Amniotic epithelial cell (primary cell): Measurements from ENCODE around the gene NDUFS1.
"Not testable (repeated sequence)": the region's sequence is repeated elsewhere in the genome, so short reads cannot be mapped to it uniquely, and the experiment has no call there.

ENCODE experiments used
- DNase-seq: peaks from one replicate; pipeline ENCODE4 v3.0.0-alpha.2; 2010; ENCODE audit warnings: low read depth

NDUFS1 gene

GRCh38 chr2:206162401-206162800, 3.2 kb upstream of the NDUFS1 start:
- peak; percentile 76 for DNase-seq

- DNase-seq: no peak
Measured at GRCh38 chr2:206160807-206161179, 1.5 kb upstream of the NDUFS1 start.

GRCh38 chr2:206160125-206160806, 1.0 kb upstream of the NDUFS1 start:
- no peak for DNase-seq

- DNase-seq: peak; percentile 36
Measured at GRCh38 chr2:206158563-206159345, 490 bp downstream of the NDUFS1 start.

GRCh38 chr2:206157014-206157413, 2.2 kb downstream of the NDUFS1 start:
- peak; percentile 35 for DNase-seq

- no peak for DNase-seq
Measured at GRCh38 chr2:206154197-206154596, 5.0 kb downstream of the NDUFS1 start.

- no peak for DNase-seq
Measured at GRCh38 chr2:206150631-206151030, 8.6 kb downstream of the NDUFS1 start.

GRCh38 chr2:206150168-206150567, 9.1 kb downstream of the NDUFS1 start:
- DNase-seq: no peak

- no peak for DNase-seq
Measured at GRCh38 chr2:206149330-206149729, 9.9 kb downstream of the NDUFS1 start.

- DNase-seq: no peak
Measured at GRCh38 chr2:206145665-206146064, 13.6 kb downstream of the NDUFS1 start.

GRCh38 chr2:206144383-206144782, 14.9 kb downstream of the NDUFS1 start:
- DNase-seq: no peak

- no peak for DNase-seq
Measured at GRCh38 chr2:206143451-206143850, 15.8 kb downstream of the NDUFS1 start.

- DNase-seq: no peak
Measured at GRCh38 chr2:206127656-206128055, 31.6 kb downstream of the NDUFS1 start.

GRCh38 chr2:206125901-206126300, 33.3 kb downstream of the NDUFS1 start:
- no peak for DNase-seq

- DNase-seq: not testable (repeated sequence)
Measured at GRCh38 chr2:206122569-206122968, 36.7 kb downstream of the NDUFS1 start.

GRCh38 chr2:206116278-206116677, 43.0 kb downstream of the NDUFS1 start:
- no peak for DNase-seq

- DNase-seq: no peak
Measured at GRCh38 chr2:206115026-206115578, 44.1 kb downstream of the NDUFS1 start.

GRCh38 chr2:206112846-206113547, 46.2 kb downstream of the NDUFS1 start:
- peak; percentile 63 for DNase-seq

- DNase-seq: no peak
Measured at GRCh38 chr2:206112108-206112507, 47.1 kb downstream of the NDUFS1 start.

- no peak for DNase-seq
Measured at GRCh38 chr2:206108713-206109112, 50.5 kb downstream of the NDUFS1 start.

- DNase-seq: no peak
Measured at GRCh38 chr2:206105541-206105940, 53.7 kb downstream of the NDUFS1 start.

GRCh38 chr2:206105038-206105437, 54.2 kb downstream of the NDUFS1 start:
- DNase-seq: no peak

GRCh38 chr2:206098872-206099271, 60.4 kb downstream of the NDUFS1 start:
- not testable (repeated sequence) for DNase-seq
